Hematopoietic multipotent progenitor cell treated with erythropoietin and hydrocortisone succinate and interleukin-3 and kit ligand, for 15 days (in vitro differentiated cells): ENCODE data around the gene DAAM2.

Experiments
- DNase-seq: peaks from one replicate; pipeline ENCODE4 v3.0.0-alpha.2; 2015; ENCODE audit warnings: low spot score

The DAAM2 gene

GRCh38 chr6:39790772-39791171, 1.4 kb upstream of the DAAM2 start:
- DNase-seq = no peak

DNA sequence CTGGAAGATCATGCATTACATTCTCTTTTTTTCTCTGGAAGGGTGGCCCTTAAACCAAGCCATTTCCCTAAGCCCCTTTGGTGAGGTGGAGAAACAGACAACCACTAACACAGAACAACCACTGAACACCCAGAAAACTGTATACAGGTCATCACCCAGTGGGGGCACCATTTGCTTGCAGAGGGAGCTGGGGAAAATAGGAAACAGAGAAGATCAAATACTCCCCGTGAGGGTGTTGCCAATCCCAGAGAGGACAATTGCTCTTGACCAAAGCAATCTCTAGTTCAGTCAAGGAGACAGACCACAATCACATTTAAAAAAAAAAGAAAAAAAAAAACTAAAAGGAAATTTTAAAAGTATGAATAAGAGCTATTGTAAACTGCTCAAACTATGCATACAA, 865 bp upstream of the DAAM2 start:
- no peak for DNase-seq

GRCh38 chr6:39792540-39793450, 619 bp downstream of the DAAM2 start:
- no peak for DNase-seq

DNA sequence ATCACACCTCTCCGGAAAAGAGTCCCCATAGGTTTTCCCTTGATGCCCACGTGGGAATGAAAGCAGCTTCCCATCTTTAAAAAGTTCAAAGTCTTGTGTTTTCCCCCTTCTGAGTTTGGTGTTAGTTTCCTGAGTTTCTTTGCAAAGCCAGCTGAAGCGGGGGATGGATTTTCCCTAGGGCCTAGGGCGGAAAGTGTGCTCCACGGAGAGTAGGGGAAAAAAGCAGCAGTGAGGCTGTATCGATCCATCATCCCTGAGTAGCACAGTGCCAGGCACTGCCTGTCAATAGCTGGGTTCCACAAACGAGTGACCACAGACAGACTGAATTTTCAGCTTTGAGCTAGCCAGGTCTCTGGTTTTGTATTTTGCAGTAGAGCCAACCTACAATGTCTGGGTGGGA, 1.3 kb downstream of the DAAM2 start:
- no peak for DNase-seq

GRCh38 chr6:39794231-39794630, 2.1 kb downstream of the DAAM2 start:
- DNase-seq = no peak

- DNase-seq = no peak
Measured at GRCh38 chr6:39797751-39798150, 5.6 kb downstream of the DAAM2 start.

DNA sequence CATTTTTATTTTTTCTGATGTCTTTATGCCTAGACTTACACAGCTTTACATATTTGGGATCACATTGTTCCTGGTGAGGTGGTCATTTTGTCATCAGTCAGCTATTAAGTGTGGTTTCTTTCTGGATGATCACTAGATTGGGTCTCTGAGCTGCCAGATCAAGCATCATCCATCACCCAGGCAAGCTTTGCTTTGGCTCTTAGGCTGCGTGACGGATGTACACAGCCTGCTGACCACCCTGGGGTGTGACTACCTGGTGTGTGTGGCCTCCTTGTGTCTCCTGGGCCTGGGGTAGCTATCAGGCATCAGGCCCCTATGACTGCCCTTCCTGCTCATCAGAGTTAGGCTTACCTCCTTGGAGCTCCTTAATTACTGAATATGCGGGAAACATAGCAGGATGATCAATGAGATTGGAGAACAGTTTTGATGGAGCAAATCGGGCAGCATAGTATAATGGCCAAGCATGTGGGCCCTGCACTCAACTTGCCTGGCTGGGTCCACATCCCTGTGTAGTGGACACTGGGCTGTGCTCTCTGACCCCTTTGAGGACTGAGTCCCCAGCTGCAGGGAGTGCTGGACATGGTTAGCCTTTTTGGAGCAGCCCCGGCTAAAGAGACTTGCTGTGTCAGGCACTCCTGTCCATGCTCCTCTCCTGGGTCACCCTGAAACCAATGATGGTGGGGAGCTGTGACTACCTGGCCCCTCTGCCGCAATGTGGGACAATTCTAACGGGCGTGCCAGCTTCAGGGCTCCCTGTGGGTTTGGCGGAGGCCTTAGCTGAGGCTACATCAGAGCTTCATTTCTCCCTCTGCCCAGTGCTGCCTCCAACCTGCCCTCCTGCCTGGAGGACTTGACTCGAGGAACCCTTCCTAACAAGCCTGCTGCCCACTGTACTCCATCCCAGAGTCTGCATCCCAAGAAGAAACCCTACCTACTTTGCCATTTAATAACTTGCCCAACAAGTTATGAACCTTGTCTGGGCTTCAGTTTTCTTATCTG, 8.2 kb downstream of the DAAM2 start:
- no peak for DNase-seq

GRCh38 chr6:39801456-39802251, 9.5 kb downstream of the DAAM2 start:
- no peak for DNase-seq

GRCh38 chr6:39803872-39804271, 11.7 kb downstream of the DAAM2 start:
- no peak for DNase-seq

- DNase-seq = no peak
Measured at GRCh38 chr6:39804466-39805065, 12.4 kb downstream of the DAAM2 start.

DNA sequence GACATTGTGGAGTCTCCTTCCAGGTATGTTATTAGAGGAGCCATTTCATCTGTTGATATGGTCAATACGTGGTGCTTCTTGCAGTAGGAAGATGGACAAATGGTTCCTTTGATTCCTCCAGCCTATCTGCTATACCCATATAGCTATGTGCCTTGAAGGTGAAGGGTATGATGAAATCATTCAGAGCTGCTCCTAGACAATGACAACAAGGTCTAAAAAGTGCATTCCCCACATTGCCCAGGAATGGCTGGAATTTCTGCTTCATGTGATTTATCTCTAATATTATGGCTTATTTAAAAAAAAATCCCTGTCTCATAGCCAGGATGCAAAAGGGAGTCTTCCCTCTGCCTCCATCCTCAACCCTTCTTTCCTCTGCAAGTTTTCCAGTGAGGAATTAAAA, 14.1 kb downstream of the DAAM2 start:
- DNase-seq = no peak

GRCh38 chr6:39808346-39808745, 16.2 kb downstream of the DAAM2 start:
- no peak for DNase-seq

- DNase-seq = no peak
Measured at GRCh38 chr6:39808964-39809363, 16.8 kb downstream of the DAAM2 start.

- DNase-seq = no peak
Measured at GRCh38 chr6:39811835-39812345, 19.7 kb downstream of the DAAM2 start.

- no peak for DNase-seq
Measured at GRCh38 chr6:39812496-39812852, 20.3 kb downstream of the DAAM2 start.

- no peak for DNase-seq
Measured at GRCh38 chr6:39812853-39813533, 20.8 kb downstream of the DAAM2 start.

DNA sequence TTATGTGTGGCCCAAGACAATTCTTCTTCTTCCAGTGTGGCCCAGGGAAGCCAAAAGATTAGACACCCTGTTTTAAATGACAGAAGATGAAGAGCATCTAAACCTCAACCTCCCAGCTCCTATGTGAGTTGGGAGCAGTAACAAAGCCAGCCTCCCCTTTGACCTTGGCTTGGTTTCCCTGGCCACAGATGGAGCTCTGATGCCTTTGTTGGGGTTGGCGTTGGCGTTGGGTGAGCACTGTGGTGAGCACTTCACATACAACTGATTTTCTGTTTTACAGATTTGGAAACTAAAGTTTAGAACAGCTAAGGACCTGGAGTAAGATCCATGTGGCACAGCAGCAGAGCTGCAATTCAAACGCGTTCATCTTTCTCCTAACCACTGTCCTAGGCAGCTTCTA, 22.1 kb downstream of the DAAM2 start:
- no peak for DNase-seq

DNA sequence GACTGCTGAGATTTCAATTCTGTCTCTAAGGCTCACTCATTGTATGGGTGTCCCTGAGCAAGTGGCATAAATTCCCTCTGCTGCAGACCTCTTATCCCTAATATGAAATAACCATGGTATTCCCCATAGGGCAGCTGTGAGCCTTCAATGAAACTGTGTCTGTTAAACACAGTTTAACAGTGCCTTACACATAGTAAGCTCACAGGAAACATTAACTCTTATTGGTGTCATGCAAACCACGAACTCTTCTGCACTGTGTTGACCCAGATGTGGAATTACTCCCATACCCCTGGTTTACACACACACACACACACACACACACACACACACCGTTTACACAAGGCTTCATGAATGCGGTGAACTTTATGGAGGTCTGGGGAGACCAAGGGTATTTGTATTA, 23.2 kb downstream of the DAAM2 start:
- DNase-seq = no peak

- no peak for DNase-seq
Measured at GRCh38 chr6:39816747-39817146, 24.6 kb downstream of the DAAM2 start.

DNA sequence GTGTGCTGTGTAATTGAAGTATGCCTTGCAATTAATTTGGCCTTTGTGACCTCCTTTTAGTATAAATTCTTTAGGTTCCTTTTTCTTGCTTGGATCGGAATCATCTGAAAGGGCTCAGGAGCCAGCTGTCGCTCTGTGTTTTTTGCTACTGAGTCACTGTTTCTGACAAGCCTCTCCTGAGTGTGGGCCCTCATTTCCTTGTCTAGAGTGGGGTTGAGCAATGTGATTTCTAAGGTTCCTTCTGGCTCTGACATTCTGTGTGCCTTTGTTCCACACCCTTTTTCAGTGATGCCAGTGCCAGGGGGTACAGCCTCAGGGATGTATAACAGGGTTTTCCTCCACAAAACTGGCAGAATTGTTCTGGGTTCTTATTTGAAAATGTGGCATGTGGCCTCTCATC, 26.5 kb downstream of the DAAM2 start:
- no peak for DNase-seq

- DNase-seq = no peak
Measured at GRCh38 chr6:39819228-39819627, 27.1 kb downstream of the DAAM2 start.
